Activated CD4-positive, CD25-positive, alpha-beta regulatory T cell treated with anti-CD3 and anti-CD28 coated beads, Interleukin-2, amount 50 U/mL, for 16 hours (primary cell): Measurements from ENCODE around the gene ZNF117.
"Not testable (repeated sequence)": the region's sequence is repeated elsewhere in the genome, so short reads cannot be mapped to it uniquely, and the experiment has no call there.

Source experiments
- DNase-seq: peaks from one replicate; pipeline ENCODE4 v3.0.0-alpha.2; 2020; ENCODE audit warnings: low read depth, low spot score

Gene ZNF117

GRCh38 chr7:64997164-64997908 is 6.5 kb upstream of the ZNF117 start:
- DNase-seq = no peak

GRCh38 chr7:64996305-64996704 is 5.5 kb upstream of the ZNF117 start:
- no peak for DNase-seq

GRCh38 chr7:64993901-64994300 is 3.1 kb upstream of the ZNF117 start:
- DNase-seq = no peak

- DNase-seq = no peak
Observed at GRCh38 chr7:64992971-64993370, 2.1 kb upstream of the ZNF117 start.

GRCh38 chr7:64990216-64990615 is 620 bp downstream of the ZNF117 start:
- no peak for DNase-seq

- no peak for DNase-seq
Observed at GRCh38 chr7:64978497-64979203, 12.2 kb downstream of the ZNF117 start.

- DNase-seq = no peak
Observed at GRCh38 chr7:64965594-64965993, 25.2 kb downstream of the ZNF117 start.

GRCh38 chr7:64959072-64959747 is 31.6 kb downstream of the ZNF117 start:
- no peak for DNase-seq

- DNase-seq = no peak
Observed at GRCh38 chr7:64951250-64951848, 39.5 kb downstream of the ZNF117 start.

GRCh38 chr7:64950673-64951072 is 40.2 kb downstream of the ZNF117 start:
- DNase-seq = not testable (repeated sequence)

- not testable (repeated sequence) for DNase-seq
Observed at GRCh38 chr7:64948774-64949173, 42.1 kb downstream of the ZNF117 start.

GRCh38 chr7:64947252-64948000 is 43.4 kb downstream of the ZNF117 start:
- DNase-seq = no peak

GRCh38 chr7:64946772-64947171 is 44.1 kb downstream of the ZNF117 start:
- no peak for DNase-seq

- DNase-seq = no peak
Observed at GRCh38 chr7:64945503-64946175, 45.2 kb downstream of the ZNF117 start.

- not testable (repeated sequence) for DNase-seq
Observed at GRCh38 chr7:64944667-64945502, 46.0 kb downstream of the ZNF117 start.

GRCh38 chr7:64940021-64940420 is 50.8 kb downstream of the ZNF117 start:
- DNase-seq = not testable (repeated sequence)

GRCh38 chr7:64938540-64938939 is 52.3 kb downstream of the ZNF117 start:
- no peak for DNase-seq

- no peak for DNase-seq
Observed at GRCh38 chr7:64934478-64934877, 56.4 kb downstream of the ZNF117 start.

GRCh38 chr7:64928252-64929187 is 62.3 kb downstream of the ZNF117 start:
- not testable (repeated sequence) for DNase-seq
